OCI-M2 (cell line): ENCODE data around the gene MYL2.

Experiments used
- DNase-seq: peaks from one replicate; lab custom pipeline; 2025; ENCODE audit not compliant: unreplicated experiment; lab: John Stamatoyannopoulos, UW

Gene MYL2

GRCh38 chr12:110901401-110901800 is 19.0 kb downstream of the MYL2 start:
- DNase-seq, result no peak

GRCh38 chr12:110896559-110896958 is 23.8 kb downstream of the MYL2 start:
- DNase-seq, result no peak

GRCh38 chr12:110893956-110894355 is 26.4 kb downstream of the MYL2 start:
- no peak for DNase-seq

GRCh38 chr12:110889361-110889760 is 31.0 kb downstream of the MYL2 start:
- no peak for DNase-seq

- no peak for DNase-seq
These were observed 32.0 kb downstream of the MYL2 start for GRCh38 chr12:110888256-110888991.

- DNase-seq, result no peak
These were observed 35.1 kb downstream of the MYL2 start for GRCh38 chr12:110885152-110885840.

- DNase-seq, result no peak
These were observed 37.1 kb downstream of the MYL2 start for GRCh38 chr12:110883251-110883650.

GRCh38 chr12:110880651-110881050 is 39.7 kb downstream of the MYL2 start:
- DNase-seq, result no peak

GRCh38 chr12:110874781-110875180 is 45.6 kb downstream of the MYL2 start:
- no peak for DNase-seq

- DNase-seq, result no peak
These were observed 46.0 kb downstream of the MYL2 start for GRCh38 chr12:110874351-110874750.

- no peak for DNase-seq
These were observed 48.3 kb downstream of the MYL2 start for GRCh38 chr12:110872100-110872499.

- no peak for DNase-seq
These were observed 50.6 kb downstream of the MYL2 start for GRCh38 chr12:110869803-110870202.

- DNase-seq, result no peak
These were observed 51.4 kb downstream of the MYL2 start for GRCh38 chr12:110869026-110869425.

GRCh38 chr12:110865521-110865920 is 54.9 kb downstream of the MYL2 start:
- DNase-seq, result no peak

- no peak for DNase-seq
These were observed 57.2 kb downstream of the MYL2 start for GRCh38 chr12:110863161-110863560.

GRCh38 chr12:110862329-110862728 is 58.0 kb downstream of the MYL2 start:
- no peak for DNase-seq

GRCh38 chr12:110861729-110862128 is 58.6 kb downstream of the MYL2 start:
- no peak for DNase-seq
